ENCODE data around the gene KCNG2. TPM values are rescaled to one million over a fixed set of nuclear protein-coding genes. Genes with fewer than 3 reads are reported as not detected.

KCNG2 gene
- total RNA-seq, 2 experiments from 2014 or later, result not detected

DNA sequence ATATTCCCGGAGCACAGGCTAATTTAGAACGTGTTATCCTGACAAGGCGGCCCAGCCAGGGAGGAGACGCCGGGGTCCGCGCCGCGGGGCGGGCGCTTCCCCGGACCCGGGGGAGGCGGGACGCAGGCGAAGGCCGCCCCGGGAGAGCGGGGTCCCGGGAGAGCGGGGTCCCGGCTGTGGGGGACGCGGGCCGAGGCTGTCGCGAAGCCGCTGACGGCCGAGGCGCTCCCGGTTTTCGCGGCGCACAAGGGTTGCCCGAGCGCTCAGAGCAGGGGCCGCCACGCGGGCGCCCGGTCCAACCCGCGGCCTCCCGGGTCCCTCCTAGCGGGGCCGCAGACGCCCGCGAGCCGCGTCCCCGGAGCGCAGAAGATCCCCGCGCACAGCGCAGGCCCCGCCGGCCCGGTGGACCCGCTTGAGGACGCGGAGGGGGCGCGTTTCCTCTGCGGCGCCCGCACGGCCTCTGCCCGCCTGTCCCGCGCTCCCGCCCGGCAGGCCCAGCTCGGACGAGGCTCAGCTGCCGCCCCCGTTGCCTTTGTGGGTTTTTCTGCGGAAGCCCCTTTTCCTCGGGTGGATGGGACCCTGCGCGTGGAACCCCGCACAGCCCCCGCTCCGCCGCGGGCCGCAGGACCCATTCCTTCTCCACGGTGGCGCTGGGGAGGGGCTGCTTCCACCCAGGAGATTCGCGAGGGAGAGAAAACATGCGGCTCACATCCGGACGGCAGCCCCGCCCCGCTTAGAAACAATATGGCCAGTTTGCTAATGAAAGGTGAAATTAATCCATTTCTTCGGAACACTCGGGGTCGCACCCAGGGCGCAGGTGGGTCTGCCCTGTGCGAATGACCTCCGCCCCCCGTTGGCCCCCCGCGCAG lies 9.6 kb upstream of the KCNG2 start:
- Mint-ChIP-seq H3K27me3 (peaks cover 77% of the 10 kb centered on the region), H3K27ac (no peak overlapping the region), H3K4me1 (ENCODE audit: low read depth) (peaks cover 8% of the 10 kb centered on the region), H3K4me3 (no peak overlapping the region), H3K9me3 (no peaks in the 10 kb centered on the region), H3K36me3 (ENCODE audit: low read depth) (no peaks in the 10 kb centered on the region)
- H3K27me3 ChIP-seq (ENCODE audit: control insufficient read depth in 1 of 2, insufficient read depth in 2 of 2, low read length in 2 of 2), result peaks cover 35 to 78% of the 10 kb centered on the region in 2 experiments
- no peak for DNase-seq
- CTCF ChIA-PET, result no interaction called here
- no peak overlapping the region for H3K27ac ChIP-seq (ENCODE audit: low read depth in 1 of 2, low read length in 2 of 2)
- TF ChIP-seq, protein P1, sequence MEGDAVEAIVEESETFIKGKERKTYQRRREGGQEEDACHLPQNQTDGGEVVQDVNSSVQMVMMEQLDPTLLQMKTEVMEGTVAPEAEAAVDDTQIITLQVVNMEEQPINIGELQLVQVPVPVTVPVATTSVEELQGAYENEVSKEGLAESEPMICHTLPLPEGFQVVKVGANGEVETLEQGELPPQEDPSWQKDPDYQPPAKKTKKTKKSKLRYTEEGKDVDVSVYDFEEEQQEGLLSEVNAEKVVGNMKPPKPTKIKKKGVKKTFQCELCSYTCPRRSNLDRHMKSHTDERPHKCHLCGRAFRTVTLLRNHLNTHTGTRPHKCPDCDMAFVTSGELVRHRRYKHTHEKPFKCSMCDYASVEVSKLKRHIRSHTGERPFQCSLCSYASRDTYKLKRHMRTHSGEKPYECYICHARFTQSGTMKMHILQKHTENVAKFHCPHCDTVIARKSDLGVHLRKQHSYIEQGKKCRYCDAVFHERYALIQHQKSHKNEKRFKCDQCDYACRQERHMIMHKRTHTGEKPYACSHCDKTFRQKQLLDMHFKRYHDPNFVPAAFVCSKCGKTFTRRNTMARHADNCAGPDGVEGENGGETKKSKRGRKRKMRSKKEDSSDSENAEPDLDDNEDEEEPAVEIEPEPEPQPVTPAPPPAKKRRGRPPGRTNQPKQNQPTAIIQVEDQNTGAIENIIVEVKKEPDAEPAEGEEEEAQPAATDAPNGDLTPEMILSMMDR (IDR thresholded peaks at IDR 0.05), result no peak
- H3K9me3 ChIP-seq (ENCODE audit: control insufficient read depth in 1 of 2, insufficient read depth in 1 of 2, low read length in 2 of 2), result peaks cover 0 to 27% of the 10 kb centered on the region in 2 experiments
- ATAC-seq (ENCODE audit: poor library complexity), result no peak
- no peaks in the 10 kb centered on the region for H3K36me3 ChIP-seq (ENCODE audit: insufficient read depth, low read length)
- POLR2A ChIA-PET, result no interaction called here
- H3K4me3 ChIP-seq (ENCODE audit: low read length), result no peak overlapping the region
- intact Hi-C loops (cut with DNase I, micrococcal nuclease), result no loop called here
- no peaks in the 10 kb centered on the region for H3K4me1 ChIP-seq (ENCODE audit: insufficient read depth, low read length)

DNA sequence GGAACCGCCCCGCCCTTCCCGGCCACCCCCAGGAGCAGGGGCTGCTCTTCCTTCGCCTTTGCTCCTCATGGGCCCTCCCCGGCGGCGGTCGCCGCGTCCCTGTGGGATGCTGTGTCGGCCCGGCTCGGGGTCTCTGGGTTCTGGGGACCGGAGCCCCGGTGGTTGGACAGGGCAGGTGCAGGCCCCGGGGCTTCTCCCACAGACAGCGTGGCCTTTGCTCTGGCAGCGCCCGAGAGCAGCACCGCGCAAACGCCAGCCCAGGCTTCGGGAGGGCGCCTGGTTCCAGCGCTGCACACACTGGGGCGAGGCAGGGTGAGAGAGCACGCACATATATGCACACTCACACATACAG lies 9.0 kb upstream of the KCNG2 start:
- no peaks in the 10 kb centered on the region for H3K36me3 Mint-ChIP-seq (ENCODE audit: low read depth)
- no peak for ATAC-seq (ENCODE audit: poor library complexity)
- no peak overlapping the region for H3K4me3 Mint-ChIP-seq

DNA sequence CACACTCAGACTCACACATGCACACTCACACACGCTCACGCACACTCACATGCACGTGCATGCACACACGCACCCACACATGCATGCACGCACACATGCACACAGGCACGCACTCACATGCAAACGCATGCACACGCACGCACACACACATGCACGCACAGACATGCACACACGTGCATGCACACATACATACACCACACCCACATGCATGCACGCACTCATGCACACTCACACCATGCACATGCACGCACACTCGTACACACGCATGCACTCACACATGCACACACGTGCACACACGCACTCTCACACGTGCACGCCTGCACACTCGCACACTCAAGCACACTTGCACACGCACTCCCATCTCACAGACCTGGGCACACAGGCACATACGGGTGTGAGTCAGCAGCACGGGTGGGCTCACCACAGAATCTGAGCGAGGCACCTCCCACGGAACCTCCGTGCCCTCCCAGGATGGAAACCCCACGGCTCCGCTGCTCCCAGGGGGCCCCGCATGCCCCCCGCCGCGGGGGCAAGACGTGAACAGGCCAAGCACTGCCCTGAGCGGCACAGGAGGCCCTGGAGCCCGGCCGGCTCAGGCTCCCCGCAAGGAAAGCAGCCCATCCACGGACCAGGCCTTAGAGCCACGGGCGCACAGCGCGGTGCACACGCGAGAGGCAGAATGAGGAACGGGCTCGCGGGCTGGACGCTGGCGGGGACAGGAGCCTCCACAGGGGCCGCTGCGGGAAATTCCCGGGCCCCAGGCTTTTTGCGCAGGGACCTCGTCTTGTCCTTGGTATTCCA lies 8.4 kb upstream of the KCNG2 start:
- Histone ChIP-seq H3K4me1 (ENCODE audit: insufficient read depth, low read length) (no peaks in the 10 kb centered on the region), H3K27ac (ENCODE audit: low read depth in 1 of 2, low read length in 2 of 2) (no peak overlapping the region), H3K36me3 (ENCODE audit: insufficient read depth, low read length) (no peaks in the 10 kb centered on the region), H3K4me3 (ENCODE audit: low read length) (no peak overlapping the region), H3K27me3 (ENCODE audit: control insufficient read depth in 1 of 2, insufficient read depth in 2 of 2, low read length in 2 of 2) (peaks cover 35 to 73% of the 10 kb centered on the region in 2 experiments), H3K9me3 (ENCODE audit: control insufficient read depth in 1 of 2, insufficient read depth in 1 of 2, low read length in 2 of 2) (peaks cover 0 to 23% of the 10 kb centered on the region in 2 experiments)
- Mint-ChIP-seq H3K36me3 (ENCODE audit: low read depth) (no peaks in the 10 kb centered on the region), H3K27me3 (peaks cover 73% of the 10 kb centered on the region), H3K4me3 (no peak overlapping the region), H3K27ac (no peak overlapping the region), H3K4me1 (ENCODE audit: low read depth) (peaks cover 8% of the 10 kb centered on the region), H3K9me3 (no peaks in the 10 kb centered on the region)
- DNase-seq (peak in 1 of 14 experiments; percentile 17), ATAC-seq (ENCODE audit: poor library complexity) (no peak)
- TF ChIP-seq, protein P1 (IDR thresholded peaks at IDR 0.05), result no peak
- POLR2A ChIA-PET, result no interaction called here
- CTCF ChIA-PET, result no interaction called here
- intact Hi-C loops (cut with DNase I, micrococcal nuclease), result no loop called here

More for the DNA sequence above, 9.0 kb upstream of the KCNG2 start:
- CTCF ChIA-PET, result no interaction called here
- Mint-ChIP-seq H3K27ac (no peak overlapping the region), H3K4me1 (ENCODE audit: low read depth) (peaks cover 8% of the 10 kb centered on the region), H3K27me3 (peaks cover 75% of the 10 kb centered on the region), H3K9me3 (no peaks in the 10 kb centered on the region)
- DNase-seq, result no peak
- Histone ChIP-seq H3K27me3 (ENCODE audit: control insufficient read depth in 1 of 2, insufficient read depth in 2 of 2, low read length in 2 of 2) (peaks cover 35 to 78% of the 10 kb centered on the region in 2 experiments), H3K4me1 (ENCODE audit: insufficient read depth, low read length) (no peaks in the 10 kb centered on the region), H3K36me3 (ENCODE audit: insufficient read depth, low read length) (no peaks in the 10 kb centered on the region), H3K27ac (ENCODE audit: low read depth in 1 of 2, low read length in 2 of 2) (no peak overlapping the region), H3K9me3 (ENCODE audit: control insufficient read depth in 1 of 2, insufficient read depth in 1 of 2, low read length in 2 of 2) (peaks cover 0 to 27% of the 10 kb centered on the region in 2 experiments), H3K4me3 (ENCODE audit: low read length) (no peak overlapping the region)
- intact Hi-C loops (cut with DNase I, micrococcal nuclease), result no loop called here
- TF ChIP-seq, protein P1 (IDR thresholded peaks at IDR 0.05), result no peak
- POLR2A ChIA-PET, result no interaction called here

Data from CD4-positive, alpha-beta T cell (primary cell).